Common myeloid progenitor, CD34-positive (primary cell): ENCODE data around the gene CCSAP.
A peak's percentile ranks its signal among the peaks of the same experiment; 100 is the strongest.
"Not testable (repeated sequence)": the region's sequence is repeated elsewhere in the genome, so short reads cannot be mapped to it uniquely, and the experiment has no call there.

Source experiments
- CTCF ChIA-PET: fragments of 350-600 bp; sonication (Branson Sonifier 250); formaldehyde crosslinking; loops from one replicate; lab custom pipeline; 2021; ENCODE audit warnings: antibody characterized with exemption; lab: Charles Lee
- POLR2A ChIA-PET: fragments of 350-600 bp; sonication (Branson Sonifier 250); formaldehyde crosslinking; loops from one replicate; lab custom pipeline; 2021; ENCODE audit warnings: antibody characterized with exemption; lab: Charles Lee
- DNase-seq, 3 donors: peaks; one replicate each; pipeline versions ENCODE4 v3.0.0 to v3.0.0-alpha.2; 2013
- H3K27ac ChIP-seq, 2 experiments: 1 replicate in 1 of 2; 2 replicates in 1 of 2; pipeline ENCODE4 v1.7.0; 2013; ENCODE audit warnings: inconsistent platforms in 2 of 2, low read length in 2 of 2, mild to moderate bottlenecking in 2 of 2, low read depth in 1 of 2, moderate library complexity in 1 of 2; ENCODE audit not compliant: severe bottlenecking in 2 of 2, insufficient read depth in 1 of 2, poor library complexity in 1 of 2
- H3K27me3 ChIP-seq, 5 experiments: replicated peaks in 2 of 5; 1 replicate in 3 of 5; 2 replicates in 2 of 5; pipeline versions ENCODE4 v1.6.1 to v1.7.0; 2013; ENCODE audit warnings: low read length in 4 of 5, mild to moderate bottlenecking in 2 of 5, moderate library complexity in 2 of 5, inconsistent platforms in 1 of 5; ENCODE audit not compliant: insufficient read depth in 5 of 5, control insufficient read depth in 4 of 5
- H3K36me3 ChIP-seq, 4 experiments: 1 replicate in 2 of 4; 2 replicates in 2 of 4; pipeline versions ENCODE4 v1.6.1 to v1.7.0; 2013; ENCODE audit warnings: low read length in 3 of 4, control low read depth in 1 of 4, mild to moderate bottlenecking in 1 of 4; ENCODE audit not compliant: control insufficient read depth in 4 of 4, insufficient read depth in 4 of 4
- H3K4me1 ChIP-seq, 4 experiments: 1 replicate in 3 of 4; 2 replicates in 1 of 4; pipeline versions ENCODE4 v1.6.1 to v1.7.1; 2013; ENCODE audit warnings: low read length in 3 of 4, mild to moderate bottlenecking in 3 of 4, control low read depth in 1 of 4, inconsistent platforms in 1 of 4, moderate library complexity in 1 of 4; ENCODE audit not compliant: control insufficient read depth in 4 of 4, insufficient read depth in 4 of 4; ENCODE audit errors: control extremely low read depth in 1 of 4
- H3K4me3 ChIP-seq, 7 experiments: 1 replicate in 4 of 7; 2 replicates in 3 of 7; pipeline versions ENCODE4 v1.5.1 to v1.7.0; 2013; ENCODE audit warnings: mild to moderate bottlenecking in 7 of 7, low read length in 6 of 7, moderate library complexity in 6 of 7, inconsistent platforms in 2 of 7, low read depth in 2 of 7, control low read depth in 1 of 7; ENCODE audit not compliant: insufficient read depth in 4 of 7, control insufficient read depth in 1 of 7; ENCODE audit errors: extremely low read depth in 1 of 7
- H3K9me3 ChIP-seq, 5 experiments: 1 replicate in 4 of 5; 2 replicates in 1 of 5; pipeline versions ENCODE4 v1.6.1 to v1.7.1; 2013; ENCODE audit warnings: low read length in 4 of 5, mild to moderate bottlenecking in 2 of 5, inconsistent platforms in 1 of 5, low read depth in 1 of 5, moderate library complexity in 1 of 5; ENCODE audit not compliant: control insufficient read depth in 4 of 5, insufficient read depth in 2 of 5; ENCODE audit errors: control extremely low read depth in 1 of 5
- WGBS: methylation state at CpG from one replicate; pipeline ENCODE4 v1.1.5; 2013; ENCODE audit not compliant: insufficient coverage; 5-methylcytosine and 5-hydroxymethylcytosine counted together

Gene CCSAP

DNA sequence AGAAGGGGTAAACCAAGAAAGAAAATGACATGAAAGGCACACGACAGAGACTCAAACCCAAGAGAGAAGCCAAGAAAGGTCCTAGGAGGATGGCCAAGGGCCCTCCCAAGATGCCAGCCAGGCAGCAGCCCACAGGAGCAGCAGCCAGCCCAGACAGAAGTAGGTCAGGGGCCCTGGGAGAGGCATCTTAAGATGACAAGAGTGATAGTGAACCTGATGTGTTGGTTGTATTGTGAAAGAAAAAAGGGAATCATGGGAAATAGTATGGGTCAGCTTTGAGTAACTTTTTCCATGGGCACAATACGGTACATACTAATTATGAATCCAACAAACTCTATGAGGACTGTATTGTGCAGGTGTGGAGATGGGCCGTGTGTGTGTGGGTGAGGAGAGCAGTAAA lies 3.3 kb downstream of the CCSAP start:
- peaks cover 0 to 33% (median 23%) of the 10 kb centered on the region in 4 experiments for H3K4me1 ChIP-seq
- peaks cover 0 to 3% (median 2%) of the 10 kb centered on the region in 5 experiments for H3K9me3 ChIP-seq
- no peak overlapping the region for H3K27ac ChIP-seq
- DNase-seq, result no peak
- 100% methylated on average over 1 of the region's 3 CpGs for WGBS
- ChIA-PET CTCF (interaction anchor here (0.7 to 1.1 kb wide), 2 partner anchors 8 to 50 kb away, joined by 3 read pairs; no protein-coding TSS in a partner anchor), POLR2A (no interaction called here)
- no peaks in the 10 kb centered on the region for H3K27me3 ChIP-seq
- H3K4me3 ChIP-seq, result no peak overlapping the region
- peaks cover 0 to 8% (median 1%) of the 10 kb centered on the region in 4 experiments for H3K36me3 ChIP-seq

DNA sequence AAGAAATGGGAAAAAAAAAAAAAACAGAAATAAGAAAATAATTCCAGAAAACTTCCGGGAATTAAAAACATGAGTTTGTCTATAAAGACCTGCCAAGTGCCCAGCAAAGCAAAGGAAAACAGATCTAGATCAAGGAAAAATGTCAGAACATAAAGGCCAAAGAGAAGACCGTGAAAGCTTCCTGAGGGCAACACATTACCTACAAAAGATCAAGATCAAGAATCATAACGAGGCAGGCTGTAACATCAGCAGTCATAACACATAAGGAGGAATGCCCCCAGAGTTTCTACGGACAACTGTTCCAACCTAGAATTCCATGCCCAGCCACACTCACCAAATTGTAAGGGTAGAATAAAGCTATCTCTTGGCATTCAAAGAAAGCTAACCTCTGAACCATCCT lies 3.8 kb downstream of the CCSAP start:
- Histone ChIP-seq H3K4me3 (no peak overlapping the region), H3K27me3 (no peaks in the 10 kb centered on the region), H3K27ac (no peak overlapping the region), H3K36me3 (peaks cover 0 to 8% (median 1%) of the 10 kb centered on the region in 4 experiments), H3K4me1 (peaks cover 0 to 33% (median 21%) of the 10 kb centered on the region in 4 experiments), H3K9me3 (peaks cover 0 to 4% (median 2%) of the 10 kb centered on the region in 5 experiments)
- ChIA-PET POLR2A (no interaction called here), CTCF (interaction anchor here (0.7 to 1.1 kb wide), 2 partner anchors 9 to 50 kb away, joined by 3 read pairs; no protein-coding TSS in a partner anchor)
- DNase-seq, result no peak
- 100% methylated on average over 1 of the region's 4 CpGs for WGBS

DNA sequence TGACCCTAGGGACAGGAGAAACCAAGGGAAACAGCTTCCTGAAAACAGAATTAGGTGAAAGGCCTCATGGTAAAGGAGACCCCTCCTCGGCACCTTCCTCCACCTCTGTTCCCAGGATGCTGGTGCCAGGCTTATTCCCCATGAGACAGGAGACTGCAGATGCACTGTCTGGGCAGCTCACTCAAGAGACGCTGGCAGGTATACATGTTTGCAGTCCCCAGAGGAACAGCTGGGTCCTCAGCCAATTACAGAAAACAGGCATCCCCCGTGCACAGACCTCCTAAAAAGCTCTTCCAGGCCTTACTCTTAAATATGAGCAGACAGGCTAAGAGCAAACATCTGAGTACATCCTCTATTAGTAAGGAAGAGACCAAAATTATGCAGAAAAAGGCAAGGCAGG lies 6.5 kb downstream of the CCSAP start:
- no peak for DNase-seq
- 80% methylated on average over 2 of the region's 3 CpGs for WGBS
- ChIA-PET POLR2A (no interaction called here), CTCF (interaction anchor here (1.0 kb wide), 1 partner anchor 18 kb away, joined by 4 read pairs; no protein-coding TSS in a partner anchor)
- H3K27ac ChIP-seq, result no peak overlapping the region
- no peaks in the 10 kb centered on the region for H3K27me3 ChIP-seq
- H3K4me3 ChIP-seq, result no peak overlapping the region
- peaks cover 0 to 8% (median 1%) of the 10 kb centered on the region in 4 experiments for H3K36me3 ChIP-seq
- H3K4me1 ChIP-seq, result peaks cover 0 to 21% (median 10%) of the 10 kb centered on the region in 4 experiments
- H3K9me3 ChIP-seq, result peaks cover 2 to 4% (median 3%) of the 10 kb centered on the region in 5 experiments

DNA sequence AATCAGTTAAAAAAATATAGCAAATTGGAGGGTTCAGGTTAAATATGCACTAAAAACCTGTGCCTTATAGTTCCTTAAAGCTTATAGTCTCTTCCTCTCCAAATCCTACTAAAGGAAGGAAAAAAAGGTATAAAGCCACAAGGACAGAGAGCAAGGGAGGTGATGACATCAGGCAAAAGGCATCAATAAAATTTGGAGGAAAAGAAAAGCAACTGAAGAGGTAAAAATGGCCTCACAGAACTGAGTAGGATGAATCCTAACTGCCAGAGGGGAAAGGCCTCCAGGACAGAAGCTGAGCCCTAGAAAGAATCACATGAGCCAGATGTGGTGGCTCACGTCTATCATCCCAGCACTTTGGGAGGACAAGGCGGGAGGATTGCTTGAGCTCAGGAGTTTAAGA lies 8.1 kb downstream of the CCSAP start:
- ChIA-PET POLR2A (no interaction called here), CTCF (interaction anchor here (1.4 kb wide), 1 partner anchor 9 kb away, joined by 3 read pairs; no protein-coding TSS in a partner anchor)
- peaks cover 0 to 12% (median 1%) of the 10 kb centered on the region in 4 experiments for H3K36me3 ChIP-seq
- no peak overlapping the region for H3K27ac ChIP-seq
- H3K4me1 ChIP-seq, result peaks cover 0 to 13% (median 7%) of the 10 kb centered on the region in 4 experiments
- DNase-seq, result no peak
- H3K27me3 ChIP-seq, result no peaks in the 10 kb centered on the region
- H3K4me3 ChIP-seq, result no peak overlapping the region
- WGBS, result 88% methylated on average over 2 of the region's 2 CpGs
- H3K9me3 ChIP-seq, result peaks cover 2 to 4% (median 3%) of the 10 kb centered on the region in 5 experiments

DNA sequence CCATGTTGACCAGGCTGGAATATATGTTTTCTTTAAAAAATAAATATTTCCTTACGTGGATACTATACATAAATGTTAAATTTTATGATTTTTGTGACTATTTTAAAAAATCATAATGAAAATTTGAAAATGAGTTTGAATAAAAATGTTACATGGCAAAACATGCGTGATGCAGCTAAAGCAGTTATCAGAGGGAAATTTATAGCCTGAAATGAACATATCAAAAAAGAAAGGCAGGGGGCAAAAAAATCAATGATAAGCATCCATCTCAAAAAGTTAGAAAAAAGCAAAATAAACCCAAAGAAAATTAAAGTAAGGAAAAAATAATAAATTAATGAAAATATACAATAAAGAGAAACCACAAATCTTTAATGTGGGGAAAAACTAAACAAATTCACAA lies 8.6 kb downstream of the CCSAP start:
- Histone ChIP-seq H3K27me3 (no peaks in the 10 kb centered on the region), H3K4me1 (peaks cover 0 to 13% (median 7%) of the 10 kb centered on the region in 4 experiments), H3K27ac (no peak overlapping the region), H3K36me3 (peaks cover 0 to 12% (median 1%) of the 10 kb centered on the region in 4 experiments), H3K9me3 (peaks cover 2 to 4% (median 3%) of the 10 kb centered on the region in 5 experiments), H3K4me3 (no peak overlapping the region)
- ChIA-PET POLR2A (no interaction called here), CTCF (interaction anchor here (1.4 kb wide), 1 partner anchor 8 kb away, joined by 3 read pairs; no protein-coding TSS in a partner anchor)
- no peak for DNase-seq
- WGBS, result no CpG with 5 or more reads among the region's 2 CpGs

DNA sequence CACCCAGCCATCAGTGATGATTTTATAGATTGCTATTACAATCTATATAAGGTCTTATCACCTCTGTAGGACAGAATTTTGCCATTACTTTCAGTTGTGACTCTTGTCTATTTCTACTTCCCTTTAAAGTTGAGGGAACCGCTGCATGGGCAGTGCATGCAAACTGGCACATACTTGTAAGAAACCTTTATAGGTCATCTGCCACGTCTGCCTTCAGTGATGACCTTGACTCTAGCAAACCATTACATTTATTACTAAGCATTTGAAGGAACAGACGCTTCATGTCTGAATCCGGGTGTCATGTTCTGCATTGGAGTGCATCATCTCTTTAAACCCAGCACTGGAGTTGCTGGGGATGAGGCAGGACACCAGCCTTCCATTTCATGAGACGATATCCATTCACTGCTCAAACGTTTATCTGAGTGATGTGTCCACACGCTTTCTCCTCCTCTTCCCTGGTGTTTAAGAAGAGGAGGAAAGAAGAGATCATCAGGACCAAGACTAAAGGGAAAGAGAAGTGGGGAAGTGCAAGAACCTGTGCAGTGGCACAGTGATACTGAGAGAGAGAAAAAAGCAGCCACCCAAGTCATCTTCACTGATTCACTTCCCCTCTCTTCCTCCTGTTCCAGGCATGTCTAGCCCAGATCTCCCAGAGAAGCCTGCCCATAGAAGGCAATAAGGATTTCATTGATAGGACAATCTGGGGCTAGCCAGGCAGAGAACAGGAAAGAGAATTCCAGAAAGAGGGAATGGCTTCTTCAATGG lies 14.1 kb downstream of the CCSAP start:
- Histone ChIP-seq H3K4me3 (no peak overlapping the region), H3K9me3 (peaks cover 0 to under 1% (median 0%) of the 10 kb centered on the region in 5 experiments), H3K4me1 (peaks cover 0 to 4% (median 0%) of the 10 kb centered on the region in 4 experiments), H3K27ac (no peak overlapping the region), H3K27me3 (no peaks in the 10 kb centered on the region), H3K36me3 (peaks cover 0 to 25% (median 11%) of the 10 kb centered on the region in 4 experiments)
- no peak for DNase-seq
- ChIA-PET CTCF (no interaction called here), POLR2A (no interaction called here)
- WGBS, result 83% methylated on average over 7 of the region's 7 CpGs

DNA sequence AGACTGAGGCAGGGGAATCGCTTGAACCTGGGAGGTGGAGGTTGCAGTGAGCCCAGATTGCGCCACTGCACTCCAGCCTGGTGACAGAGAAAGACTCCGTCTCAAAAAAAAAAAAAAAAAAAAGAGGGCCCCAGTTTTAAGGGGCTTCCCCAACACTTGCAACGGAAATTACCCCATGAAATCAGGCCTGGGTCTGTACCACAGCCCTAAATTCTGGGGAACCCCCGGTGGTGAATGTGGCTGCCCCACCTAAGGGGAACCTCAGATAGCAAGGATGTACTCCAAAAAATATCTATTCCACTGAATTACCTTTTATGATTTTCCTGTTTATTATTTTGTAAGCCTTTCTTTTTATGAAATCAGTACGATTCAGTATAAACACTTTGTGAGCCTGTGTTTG lies 15.1 kb downstream of the CCSAP start:
- H3K9me3 ChIP-seq, H3K27ac ChIP-seq, H3K4me1 ChIP-seq, POLR2A ChIA-PET, H3K27me3 ChIP-seq, H3K4me3 ChIP-seq, CTCF ChIA-PET: not testable (repeated sequence)
- WGBS, result 100% methylated on average over 6 of the region's 6 CpGs
- DNase-seq, result peak in 2 of 3 donors; percentile 14 to 22
- peaks cover 0 to 34% (median 18%) of the 10 kb centered on the region in 4 experiments for H3K36me3 ChIP-seq
